Endodermal cell (in vitro differentiated cells): ENCODE data around the gene CDK5RAP3. TPM values are rescaled to one million over a fixed set of nuclear protein-coding genes. Genes with fewer than 3 reads are reported as not detected.

ENCODE experiments used
- DNase-seq: peaks from one replicate; pipeline ENCODE4 v3.0.0-alpha.2; 2017
- H3K27ac ChIP-seq: 2 replicates; pipeline ENCODE4 v1.5.1; 2013; ENCODE audit warnings: mild to moderate bottlenecking, low read depth, low read length, moderate library complexity
- H3K27me3 ChIP-seq: 2 replicates; pipeline ENCODE4 v1.6.1; 2013; ENCODE audit warnings: mild to moderate bottlenecking, low read length, moderate library complexity; ENCODE audit not compliant: insufficient read depth, control insufficient read depth, poor library complexity, severe bottlenecking
- H3K36me3 ChIP-seq: 2 replicates; pipeline ENCODE4 v1.7.0; 2013; ENCODE audit warnings: mild to moderate bottlenecking, low read length, moderate library complexity; ENCODE audit not compliant: control insufficient read depth, insufficient read depth
- H3K4me1 ChIP-seq: one replicate; pipeline ENCODE4 v1.7.0; 2013; ENCODE audit warnings: low read length; ENCODE audit not compliant: control insufficient read depth, insufficient read depth
- H3K4me3 ChIP-seq: 2 replicates; pipeline ENCODE4 v1.5.1; 2013; ENCODE audit warnings: mild to moderate bottlenecking, low read length, moderate library complexity
- H3K9ac ChIP-seq: 2 replicates; pipeline ENCODE4 v1.6.1; 2013; ENCODE audit warnings: mild to moderate bottlenecking, low read length, moderate library complexity; ENCODE audit not compliant: poor library complexity, severe bottlenecking; ENCODE audit errors: extremely low read depth
- H3K9me3 ChIP-seq: 2 replicates; pipeline ENCODE4 v1.6.1; 2013; ENCODE audit warnings: mild to moderate bottlenecking, low read length, moderate library complexity; ENCODE audit not compliant: control insufficient read depth
- H3K27ac Mint-ChIP-seq: 2 replicates; pipeline ENCODE4 v1.8.0; 2020; ENCODE audit warnings: mixed read lengths
- H3K27me3 Mint-ChIP-seq: 2 replicates; pipeline ENCODE4 v1.8.0; 2021; ENCODE audit warnings: mild to moderate bottlenecking, mixed read lengths; ENCODE audit not compliant: insufficient read depth
- H3K36me3 Mint-ChIP-seq: 2 replicates; pipeline ENCODE4 v1.8.0; 2020; ENCODE audit warnings: low read depth, mixed read lengths
- H3K4me1 Mint-ChIP-seq: 2 replicates; pipeline ENCODE4 v1.8.0; 2020; ENCODE audit warnings: mixed read lengths
- H3K4me3 Mint-ChIP-seq: 2 replicates; pipeline ENCODE4 v1.8.0; 2020; ENCODE audit warnings: mild to moderate bottlenecking, moderate library complexity, mixed read lengths
- H3K9me3 Mint-ChIP-seq: 2 replicates; pipeline ENCODE4 v1.8.0; 2020; ENCODE audit warnings: mild to moderate bottlenecking, mixed read lengths
- WGBS, 2 experiments: methylation state at CpG; one replicate each; pipeline versions ENCODE4 v1.1.5 to v1.1.7; 2013; ENCODE audit warnings: missing lambda C conversion rate in 2 of 2, mixed read lengths in 1 of 2; ENCODE audit not compliant: insufficient coverage in 1 of 2, insufficient read length in 1 of 2; 5-methylcytosine and 5-hydroxymethylcytosine counted together
- total RNA-seq, 2 donors: library from RNA; stranded (reverse); fragmentation: NEBNext Ultra II Directional in 1 of 2; extraction: Animal tissue kit (Norgen Biotek cat#: 25700) in 1 of 2; gene quantifications; 2 replicates in 1 of 2; 3 replicates in 1 of 2; pipeline ENCODE4 v1.2.1, GENCODE V29; 2021
- TF ChIP-seq, protein P1 (sequence below): fragments of 200-600 bp; sonication (generic); conservative IDR thresholded peaks from 2 replicates; pipeline ENCODE4 v1.5.0; 2021; ENCODE audit warnings: antibody characterized with exemption, mild to moderate bottlenecking

CDK5RAP3 gene
- total RNA-seq, 2 donors from 2014 or later, result 171 to 198 TPM

DNA sequence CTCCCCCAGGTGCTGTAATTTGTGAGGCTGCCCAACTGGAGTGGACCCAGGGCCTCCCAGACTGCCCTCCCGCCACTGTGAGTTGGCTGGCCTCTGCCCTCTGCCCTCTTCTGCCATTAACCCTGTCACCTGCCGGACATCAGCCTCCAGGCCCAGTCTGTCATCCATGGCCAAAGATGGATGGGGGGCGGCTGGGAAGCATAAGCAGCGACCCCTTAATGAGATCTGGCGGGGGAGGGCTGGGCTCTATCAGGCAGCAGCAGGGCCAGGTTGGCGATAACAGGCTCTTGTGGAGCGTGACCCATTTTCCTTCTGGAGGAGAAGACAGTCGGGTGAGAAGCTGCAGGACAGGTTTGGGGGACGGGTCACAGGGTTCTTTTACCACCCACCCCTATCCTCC lies 25.3 kb downstream of the CDK5RAP3 start:
- Mint-ChIP-seq H3K36me3 (no peaks in the 10 kb centered on the region), H3K4me1 (peaks cover 36% of the 10 kb centered on the region), H3K9me3 (no peaks in the 10 kb centered on the region), H3K4me3 (no peak overlapping the region), H3K27ac (peak overlapping the region; percentile 26), H3K27me3 (no peaks in the 10 kb centered on the region)
- H3K27ac ChIP-seq, result peak overlapping the region; percentile 91
- no peaks in the 10 kb centered on the region for H3K9me3 ChIP-seq
- TF ChIP-seq, protein P1, sequence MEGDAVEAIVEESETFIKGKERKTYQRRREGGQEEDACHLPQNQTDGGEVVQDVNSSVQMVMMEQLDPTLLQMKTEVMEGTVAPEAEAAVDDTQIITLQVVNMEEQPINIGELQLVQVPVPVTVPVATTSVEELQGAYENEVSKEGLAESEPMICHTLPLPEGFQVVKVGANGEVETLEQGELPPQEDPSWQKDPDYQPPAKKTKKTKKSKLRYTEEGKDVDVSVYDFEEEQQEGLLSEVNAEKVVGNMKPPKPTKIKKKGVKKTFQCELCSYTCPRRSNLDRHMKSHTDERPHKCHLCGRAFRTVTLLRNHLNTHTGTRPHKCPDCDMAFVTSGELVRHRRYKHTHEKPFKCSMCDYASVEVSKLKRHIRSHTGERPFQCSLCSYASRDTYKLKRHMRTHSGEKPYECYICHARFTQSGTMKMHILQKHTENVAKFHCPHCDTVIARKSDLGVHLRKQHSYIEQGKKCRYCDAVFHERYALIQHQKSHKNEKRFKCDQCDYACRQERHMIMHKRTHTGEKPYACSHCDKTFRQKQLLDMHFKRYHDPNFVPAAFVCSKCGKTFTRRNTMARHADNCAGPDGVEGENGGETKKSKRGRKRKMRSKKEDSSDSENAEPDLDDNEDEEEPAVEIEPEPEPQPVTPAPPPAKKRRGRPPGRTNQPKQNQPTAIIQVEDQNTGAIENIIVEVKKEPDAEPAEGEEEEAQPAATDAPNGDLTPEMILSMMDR, result no peak
- H3K4me3 ChIP-seq, result no peak overlapping the region
- no peaks in the 10 kb centered on the region for H3K27me3 ChIP-seq
- no peaks in the 10 kb centered on the region for H3K36me3 ChIP-seq
- H3K9ac ChIP-seq, result no peak overlapping the region
- no peak for DNase-seq
- WGBS, 2 experiments, result 73 to 88% methylated on average over 4 to 9 of the region's 9 CpGs
- H3K4me1 ChIP-seq, result peaks cover 20% of the 10 kb centered on the region

DNA sequence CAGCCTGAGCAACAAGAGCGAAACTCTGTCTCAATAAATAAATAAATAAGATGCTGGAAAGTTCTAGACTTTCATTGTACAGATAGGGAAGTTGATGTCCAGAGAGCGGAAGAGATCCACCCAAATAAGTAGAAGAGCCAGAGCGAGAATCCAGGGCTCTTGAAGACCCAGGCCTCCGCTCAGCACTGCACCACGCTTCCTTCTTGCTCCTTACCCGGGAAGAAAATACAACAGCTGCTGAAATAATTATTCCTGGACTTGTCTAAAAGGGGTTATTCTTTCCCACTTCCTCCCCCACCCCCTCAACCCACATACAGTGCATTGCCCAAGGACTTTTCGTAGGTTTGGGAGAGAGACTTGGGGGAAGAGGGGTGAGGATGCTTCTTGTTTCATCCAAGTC lies 26.7 kb downstream of the CDK5RAP3 start:
- Mint-ChIP-seq H3K36me3 (no peaks in the 10 kb centered on the region), H3K4me1 (peaks cover 36% of the 10 kb centered on the region), H3K27ac (no peak overlapping the region), H3K9me3 (no peaks in the 10 kb centered on the region), H3K4me3 (no peak overlapping the region), H3K27me3 (no peaks in the 10 kb centered on the region)
- WGBS, 2 experiments, result 88 to 89% methylated on average over 1 to 7 of the region's 7 CpGs
- TF ChIP-seq, protein P1, result no peak
- H3K9me3 ChIP-seq, result no peaks in the 10 kb centered on the region
- H3K4me3 ChIP-seq, result no peak overlapping the region
- H3K27me3 ChIP-seq, result no peaks in the 10 kb centered on the region
- DNase-seq, result no peak
- H3K27ac ChIP-seq, result no peak overlapping the region
- H3K36me3 ChIP-seq, result no peaks in the 10 kb centered on the region
- H3K4me1 ChIP-seq, result peaks cover 17% of the 10 kb centered on the region
- no peak overlapping the region for H3K9ac ChIP-seq

DNA sequence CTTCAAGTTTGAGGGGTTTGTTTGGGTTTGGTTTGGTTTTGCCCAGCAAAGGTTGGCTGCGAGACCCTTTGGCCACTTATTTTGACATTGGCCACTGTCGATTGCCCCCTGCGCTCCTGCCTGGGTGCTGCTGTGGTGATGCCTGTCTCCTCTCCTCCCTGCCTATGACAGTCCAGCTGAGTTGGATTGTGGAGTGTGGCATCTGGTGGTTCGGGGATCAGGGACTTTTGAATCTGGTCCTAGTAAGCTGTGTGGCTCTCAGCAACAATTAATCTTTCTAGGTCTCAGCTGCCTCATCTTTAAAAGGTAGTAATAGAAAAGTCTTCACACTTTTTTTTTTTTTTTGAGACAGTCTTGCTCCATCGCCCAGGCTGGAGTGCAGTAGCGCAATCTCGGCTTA lies 27.1 kb downstream of the CDK5RAP3 start:
- no peak overlapping the region for H3K27ac ChIP-seq
- Mint-ChIP-seq H3K4me3 (no peak overlapping the region), H3K27me3 (no peaks in the 10 kb centered on the region), H3K27ac (no peak overlapping the region), H3K9me3 (no peaks in the 10 kb centered on the region), H3K4me1 (peaks cover 41% of the 10 kb centered on the region), H3K36me3 (no peaks in the 10 kb centered on the region)
- no peaks in the 10 kb centered on the region for H3K36me3 ChIP-seq
- H3K4me3 ChIP-seq, result no peak overlapping the region
- H3K4me1 ChIP-seq, result peaks cover 21% of the 10 kb centered on the region
- no peaks in the 10 kb centered on the region for H3K27me3 ChIP-seq
- no peak overlapping the region for H3K9ac ChIP-seq
- TF ChIP-seq, protein P1, result no peak
- DNase-seq, result no peak
- H3K9me3 ChIP-seq, result no peaks in the 10 kb centered on the region
- 97 to 100% methylated on average over 1 to 7 of the region's 7 CpGs for WGBS, 2 experiments
